H1 (cell line): ENCODE results near the gene OR5C1. TPM values are rescaled to one million over a fixed set of nuclear protein-coding genes. Genes with fewer than 3 reads are reported as not detected.

Source experiments
- ATF2 ChIP-seq: IDR thresholded peaks from 2 replicates; pipeline ENCODE4 v1.6.1; 2012; ENCODE audit warnings: low read length, inconsistent platforms
- BRCA1 ChIP-seq: IDR thresholded peaks from 2 replicates; pipeline ENCODE4 v1.6.1; 2012; ENCODE audit warnings: low read depth, low read length, improper control_type of control experiment
- SIX5 ChIP-seq: IDR thresholded peaks from 2 replicates; pipeline ENCODE4 v1.6.1; 2011; ENCODE audit warnings: mild to moderate bottlenecking, low read depth, low read length
- USF2 ChIP-seq: IDR thresholded peaks from 2 replicates; pipeline ENCODE4 v1.6.1; 2011; ENCODE audit warnings: low read length, improper control_type of control experiment
- ZNF274 ChIP-seq: IDR thresholded peaks from 2 replicates; pipeline ENCODE4 v1.7.0; 2012; ENCODE audit warnings: low read length, borderline replicate concordance; ENCODE audit errors: extremely low read depth
- polyA plus RNA-seq, 7 experiments: library from polyadenylated mRNA; depleted of rRNA in 3 of 7; stranded (reverse) in 5 of 7; unstranded in 2 of 7; fragments of >200 nt in 5 of 7; fragments of 200-250 nt in 2 of 7; gene quantifications; 1 replicate in 5 of 7; 2 replicates in 1 of 7; 4 replicates in 1 of 7; pipeline versions ENCODE4 v1.2.1 to v1.2.3, GENCODE V29; 2011 to 2013; ENCODE audit warnings: missing spikeins in 2 of 7, mixed read lengths in 2 of 7
- total RNA-seq: library from RNA; stranded (reverse); fragmentation: NEBNext Ultra II Directional; extraction: Animal tissue kit (Norgen Biotek cat#: 25700); gene quantifications from 2 replicates; pipeline ENCODE4 v1.2.1, GENCODE V29; 2021
- TF ChIP-seq, protein P1 (sequence below): fragments of 300-600 bp; sonication (generic); IDR thresholded peaks from 2 replicates; pipeline ENCODE4 v1.7.1; 2012; ENCODE audit warnings: low read length, moderate library complexity, mild to moderate bottlenecking, inconsistent platforms; ENCODE audit not compliant: insufficient replicate concordance

OR5C1 gene
- total and polyA plus RNA-seq, 2 of the 8 experiments (the other 6 are each of a cell fraction or from before 2014, with no cell fraction given), result not detected

DNA sequence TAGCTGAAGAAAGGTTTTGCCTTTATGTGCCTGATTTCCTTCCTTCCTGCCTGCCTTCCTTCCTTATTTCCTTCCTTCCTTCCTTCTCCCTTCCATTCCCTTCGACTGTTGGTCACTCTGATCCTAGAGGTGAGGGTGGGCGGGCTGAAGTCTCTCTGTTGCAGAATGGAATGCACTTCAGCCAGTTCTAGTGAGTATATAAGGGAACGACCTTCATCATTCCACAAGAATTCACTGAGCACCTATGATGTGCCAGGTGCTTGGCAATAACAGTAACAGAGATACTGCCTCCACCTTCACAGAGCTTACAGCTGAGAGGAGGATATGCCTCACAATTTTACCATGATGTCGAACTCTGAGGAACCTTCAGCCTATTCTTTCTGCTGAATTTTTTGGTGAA, 8.7 kb upstream of the OR5C1 start (continued):
- TF ChIP-seq USF2, result no peak
- TF ChIP-seq ATF2, result no peak
- no peak for TF ChIP-seq ZNF274
- TF ChIP-seq BRCA1, result no peak
- TF ChIP-seq SIX5, result no peak
- TF ChIP-seq, protein P1, sequence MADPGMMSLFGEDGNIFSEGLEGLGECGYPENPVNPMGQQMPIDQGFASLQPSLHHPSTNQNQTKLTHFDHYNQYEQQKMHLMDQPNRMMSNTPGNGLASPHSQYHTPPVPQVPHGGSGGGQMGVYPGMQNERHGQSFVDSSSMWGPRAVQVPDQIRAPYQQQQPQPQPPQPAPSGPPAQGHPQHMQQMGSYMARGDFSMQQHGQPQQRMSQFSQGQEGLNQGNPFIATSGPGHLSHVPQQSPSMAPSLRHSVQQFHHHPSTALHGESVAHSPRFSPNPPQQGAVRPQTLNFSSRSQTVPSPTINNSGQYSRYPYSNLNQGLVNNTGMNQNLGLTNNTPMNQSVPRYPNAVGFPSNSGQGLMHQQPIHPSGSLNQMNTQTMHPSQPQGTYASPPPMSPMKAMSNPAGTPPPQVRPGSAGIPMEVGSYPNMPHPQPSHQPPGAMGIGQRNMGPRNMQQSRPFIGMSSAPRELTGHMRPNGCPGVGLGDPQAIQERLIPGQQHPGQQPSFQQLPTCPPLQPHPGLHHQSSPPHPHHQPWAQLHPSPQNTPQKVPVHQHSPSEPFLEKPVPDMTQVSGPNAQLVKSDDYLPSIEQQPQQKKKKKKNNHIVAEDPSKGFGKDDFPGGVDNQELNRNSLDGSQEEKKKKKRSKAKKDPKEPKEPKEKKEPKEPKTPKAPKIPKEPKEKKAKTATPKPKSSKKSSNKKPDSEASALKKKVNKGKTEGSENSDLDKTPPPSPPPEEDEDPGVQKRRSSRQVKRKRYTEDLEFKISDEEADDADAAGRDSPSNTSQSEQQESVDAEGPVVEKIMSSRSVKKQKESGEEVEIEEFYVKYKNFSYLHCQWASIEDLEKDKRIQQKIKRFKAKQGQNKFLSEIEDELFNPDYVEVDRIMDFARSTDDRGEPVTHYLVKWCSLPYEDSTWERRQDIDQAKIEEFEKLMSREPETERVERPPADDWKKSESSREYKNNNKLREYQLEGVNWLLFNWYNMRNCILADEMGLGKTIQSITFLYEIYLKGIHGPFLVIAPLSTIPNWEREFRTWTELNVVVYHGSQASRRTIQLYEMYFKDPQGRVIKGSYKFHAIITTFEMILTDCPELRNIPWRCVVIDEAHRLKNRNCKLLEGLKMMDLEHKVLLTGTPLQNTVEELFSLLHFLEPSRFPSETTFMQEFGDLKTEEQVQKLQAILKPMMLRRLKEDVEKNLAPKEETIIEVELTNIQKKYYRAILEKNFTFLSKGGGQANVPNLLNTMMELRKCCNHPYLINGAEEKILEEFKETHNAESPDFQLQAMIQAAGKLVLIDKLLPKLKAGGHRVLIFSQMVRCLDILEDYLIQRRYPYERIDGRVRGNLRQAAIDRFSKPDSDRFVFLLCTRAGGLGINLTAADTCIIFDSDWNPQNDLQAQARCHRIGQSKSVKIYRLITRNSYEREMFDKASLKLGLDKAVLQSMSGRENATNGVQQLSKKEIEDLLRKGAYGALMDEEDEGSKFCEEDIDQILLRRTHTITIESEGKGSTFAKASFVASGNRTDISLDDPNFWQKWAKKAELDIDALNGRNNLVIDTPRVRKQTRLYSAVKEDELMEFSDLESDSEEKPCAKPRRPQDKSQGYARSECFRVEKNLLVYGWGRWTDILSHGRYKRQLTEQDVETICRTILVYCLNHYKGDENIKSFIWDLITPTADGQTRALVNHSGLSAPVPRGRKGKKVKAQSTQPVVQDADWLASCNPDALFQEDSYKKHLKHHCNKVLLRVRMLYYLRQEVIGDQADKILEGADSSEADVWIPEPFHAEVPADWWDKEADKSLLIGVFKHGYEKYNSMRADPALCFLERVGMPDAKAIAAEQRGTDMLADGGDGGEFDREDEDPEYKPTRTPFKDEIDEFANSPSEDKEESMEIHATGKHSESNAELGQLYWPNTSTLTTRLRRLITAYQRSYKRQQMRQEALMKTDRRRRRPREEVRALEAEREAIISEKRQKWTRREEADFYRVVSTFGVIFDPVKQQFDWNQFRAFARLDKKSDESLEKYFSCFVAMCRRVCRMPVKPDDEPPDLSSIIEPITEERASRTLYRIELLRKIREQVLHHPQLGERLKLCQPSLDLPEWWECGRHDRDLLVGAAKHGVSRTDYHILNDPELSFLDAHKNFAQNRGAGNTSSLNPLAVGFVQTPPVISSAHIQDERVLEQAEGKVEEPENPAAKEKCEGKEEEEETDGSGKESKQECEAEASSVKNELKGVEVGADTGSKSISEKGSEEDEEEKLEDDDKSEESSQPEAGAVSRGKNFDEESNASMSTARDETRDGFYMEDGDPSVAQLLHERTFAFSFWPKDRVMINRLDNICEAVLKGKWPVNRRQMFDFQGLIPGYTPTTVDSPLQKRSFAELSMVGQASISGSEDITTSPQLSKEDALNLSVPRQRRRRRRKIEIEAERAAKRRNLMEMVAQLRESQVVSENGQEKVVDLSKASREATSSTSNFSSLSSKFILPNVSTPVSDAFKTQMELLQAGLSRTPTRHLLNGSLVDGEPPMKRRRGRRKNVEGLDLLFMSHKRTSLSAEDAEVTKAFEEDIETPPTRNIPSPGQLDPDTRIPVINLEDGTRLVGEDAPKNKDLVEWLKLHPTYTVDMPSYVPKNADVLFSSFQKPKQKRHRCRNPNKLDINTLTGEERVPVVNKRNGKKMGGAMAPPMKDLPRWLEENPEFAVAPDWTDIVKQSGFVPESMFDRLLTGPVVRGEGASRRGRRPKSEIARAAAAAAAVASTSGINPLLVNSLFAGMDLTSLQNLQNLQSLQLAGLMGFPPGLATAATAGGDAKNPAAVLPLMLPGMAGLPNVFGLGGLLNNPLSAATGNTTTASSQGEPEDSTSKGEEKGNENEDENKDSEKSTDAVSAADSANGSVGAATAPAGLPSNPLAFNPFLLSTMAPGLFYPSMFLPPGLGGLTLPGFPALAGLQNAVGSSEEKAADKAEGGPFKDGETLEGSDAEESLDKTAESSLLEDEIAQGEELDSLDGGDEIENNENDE, result no peak
- TF ChIP-seq, all 59 proteins: peak for 0
